Testis (tissue), 3 donors: ENCODE data around the gene PCNX1. TPM values are rescaled to one million over a fixed set of nuclear protein-coding genes. Genes with fewer than 3 reads are reported as not detected.
"Not testable (repeated sequence)": the region's sequence is repeated elsewhere in the genome, so short reads cannot be mapped to it uniquely, and the experiment has no call there.

ENCODE experiments used
- DNase-seq: peaks from one replicate; pipeline ENCODE4 v3.0.0-alpha.2; 2019
- H3K27ac ChIP-seq, 2 donors: fragments of 200-600 bp; sonication (generic); one replicate each; pipeline ENCODE4 v1.5.1; 2019
- H3K27me3 ChIP-seq: fragments of 200-600 bp; sonication (generic); one replicate; pipeline ENCODE4 v1.5.1; 2019
- H3K36me3 ChIP-seq: fragments of 200-600 bp; sonication (generic); one replicate; pipeline ENCODE4 v1.5.1; 2017; ENCODE audit warnings: low read depth; ENCODE audit errors: missing control alignments
- H3K4me1 ChIP-seq: fragments of 200-600 bp; sonication (generic); one replicate; pipeline ENCODE4 v1.5.1; 2019
- H3K4me3 ChIP-seq, 2 donors: fragments of 200-600 bp; sonication (generic); one replicate each; pipeline ENCODE4 v1.5.1; 2017 to 2019
- H3K9me3 ChIP-seq: fragments of 200-600 bp; sonication (generic); one replicate; pipeline ENCODE4 v1.5.1; 2017
- CTCF ChIP-seq, 3 experiments: fragments of 450-650 bp in 2 of 3; fragments of 200-600 bp in 1 of 3; sonication (generic) in 1 of 3; IDR thresholded peaks; one replicate each; pipeline ENCODE4 v1.5.1; 2016 to 2019; ENCODE audit warnings: antibody characterized with exemption in 3 of 3, mild to moderate bottlenecking in 2 of 3, moderate library complexity in 1 of 3
- POLR2A ChIP-seq: fragments of 450-650 bp; IDR thresholded peaks from one replicate; pipeline ENCODE4 v1.6.1; 2017; ENCODE audit warnings: antibody characterized with exemption, mild to moderate bottlenecking, moderate library complexity
- WGBS, 2 donors: methylation state at CpG; one replicate each; pipeline ENCODE4 v1.1.5; 2018; 5-methylcytosine and 5-hydroxymethylcytosine counted together
- intact Hi-C: fragments of 100-400 bp; cut with DNase I; formaldehyde crosslinking; loops from one replicate; pipeline ENCODE4 v1.15.1; 2023; ENCODE audit warnings: low total_unique reads
- polyA plus RNA-seq: library from polyadenylated mRNA; stranded (reverse); fragments of 350-450 nt; fragmentation: Illumina TruSeq; extraction: RNeasy Lipid Tissue Mini Kit (QIAGEN cat#74804); gene quantifications from one replicate; pipeline ENCODE4 v1.2.3, GENCODE V29; 2014; ENCODE audit warnings: low read depth, low replicate concordance; ENCODE audit not compliant: insufficient read depth
- total RNA-seq, 2 donors: library from RNA; depleted of rRNA; stranded (reverse); fragments of >200 nt; gene quantifications; one replicate each; pipeline ENCODE4 v1.2.3, GENCODE V29; 2016

Gene PCNX1
- total and polyA plus RNA-seq, 3 donors from 2014 or later = 70.9 to 123 (median 105) TPM

DNA sequence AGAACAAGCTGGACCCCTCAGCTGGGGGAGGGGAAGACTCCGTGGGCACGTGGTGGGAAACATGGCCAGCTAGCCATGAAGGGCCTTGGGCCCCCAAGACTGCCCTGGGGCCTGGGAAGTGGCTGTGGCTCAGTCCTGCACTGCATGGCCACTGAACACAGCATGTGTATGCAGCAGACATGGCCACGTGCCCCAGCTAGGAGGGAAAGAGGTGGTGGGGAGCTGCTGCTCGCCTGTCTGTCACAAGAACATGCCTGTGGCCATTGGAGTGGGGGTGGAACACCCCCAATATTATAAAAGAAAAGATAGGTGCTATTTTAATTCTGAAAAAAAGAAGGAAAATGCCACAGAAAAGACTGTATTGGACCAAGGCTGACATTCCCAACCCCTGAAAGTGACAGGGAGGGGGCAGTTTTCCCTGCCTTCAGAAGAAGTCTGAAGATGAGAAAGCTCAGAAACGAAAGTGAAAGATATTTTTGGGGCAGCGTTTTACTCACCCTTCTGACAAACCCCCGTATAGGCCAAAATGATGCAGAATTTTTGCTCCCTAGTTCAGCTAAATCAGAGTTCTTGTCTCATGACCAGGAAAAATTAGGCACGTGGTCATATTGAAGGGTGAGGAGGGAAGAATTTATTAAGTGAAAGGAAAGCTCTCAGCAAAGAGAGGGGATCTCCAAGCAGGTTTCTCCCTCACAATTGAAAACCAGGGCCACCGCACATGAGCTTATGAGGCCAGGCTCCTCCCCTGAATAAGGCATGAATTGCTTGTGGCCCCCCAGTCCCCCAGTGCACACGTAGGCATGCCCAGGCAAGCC is 35.2 kb upstream of the PCNX1 start:
- intact Hi-C loops = no loop called here
- no peaks in the 10 kb centered on the region for H3K4me1 ChIP-seq

GRCh38 chr14:70872678-70873020 is 34.6 kb upstream of the PCNX1 start:
- no peak overlapping the region for H3K4me3 ChIP-seq
- no peaks in the 10 kb centered on the region for H3K27me3 ChIP-seq
- no peaks in the 10 kb centered on the region for H3K36me3 ChIP-seq
- no peaks in the 10 kb centered on the region for H3K4me1 ChIP-seq
- no peaks in the 10 kb centered on the region for H3K9me3 ChIP-seq
- no peak overlapping the region for H3K27ac ChIP-seq
- DNase-seq = no peak
- WGBS, 2 donors = 35 to 77% methylated on average over 1 of the region's 1 CpG
- intact Hi-C loops = no loop called here
- TF ChIP-seq POLR2A (no peak), CTCF (IDR thresholded peaks at IDR 0.05) (no peak)

More for the DNA sequence above, 35.2 kb upstream of the PCNX1 start:
- WGBS, 2 donors = 84 to 86% methylated on average over 10 of the region's 10 CpGs
- Histone ChIP-seq H3K27ac (no peak overlapping the region), H3K4me3 (no peak overlapping the region), H3K36me3 (no peaks in the 10 kb centered on the region), H3K9me3 (no peaks in the 10 kb centered on the region), H3K27me3 (no peaks in the 10 kb centered on the region)
- no peak for DNase-seq
- TF ChIP-seq POLR2A = no peak
- no peak for TF ChIP-seq CTCF (IDR thresholded peaks at IDR 0.05)

GRCh38 chr14:70873627-70874026 is 33.6 kb upstream of the PCNX1 start:
- Histone ChIP-seq H3K36me3 (no peaks in the 10 kb centered on the region), H3K4me1 (no peaks in the 10 kb centered on the region), H3K27ac (no peak overlapping the region), H3K4me3 (no peak overlapping the region), H3K27me3 (no peaks in the 10 kb centered on the region), H3K9me3 (no peaks in the 10 kb centered on the region)
- 69 to 78% methylated on average over 4 of the region's 4 CpGs for WGBS, 2 donors
- intact Hi-C loops = no loop called here
- no peak for DNase-seq
- TF ChIP-seq POLR2A (no peak), CTCF (IDR thresholded peaks at IDR 0.05) (no peak)

GRCh38 chr14:70875811-70876460 is 31.3 kb upstream of the PCNX1 start:
- H3K9me3 ChIP-seq, H3K27ac ChIP-seq, H3K4me3 ChIP-seq, H3K4me1 ChIP-seq, H3K27me3 ChIP-seq, DNase-seq, intact Hi-C loops, H3K36me3 ChIP-seq: not testable (repeated sequence)
- WGBS, 2 donors = 80 to 90% methylated on average over 6 of the region's 6 CpGs

GRCh38 chr14:70879448-70879847 is 27.8 kb upstream of the PCNX1 start:
- Histone ChIP-seq H3K4me1 (no peaks in the 10 kb centered on the region), H3K4me3 (no peak overlapping the region), H3K27ac (no peak overlapping the region), H3K36me3 (no peaks in the 10 kb centered on the region), H3K9me3 (no peaks in the 10 kb centered on the region), H3K27me3 (no peaks in the 10 kb centered on the region)
- TF ChIP-seq CTCF (IDR thresholded peaks at IDR 0.05) = no peak
- TF ChIP-seq POLR2A = no peak
- intact Hi-C loops = no loop called here
- no peak for DNase-seq
- 43 to 64% methylated on average over 1 of the region's 1 CpG for WGBS, 2 donors

DNA sequence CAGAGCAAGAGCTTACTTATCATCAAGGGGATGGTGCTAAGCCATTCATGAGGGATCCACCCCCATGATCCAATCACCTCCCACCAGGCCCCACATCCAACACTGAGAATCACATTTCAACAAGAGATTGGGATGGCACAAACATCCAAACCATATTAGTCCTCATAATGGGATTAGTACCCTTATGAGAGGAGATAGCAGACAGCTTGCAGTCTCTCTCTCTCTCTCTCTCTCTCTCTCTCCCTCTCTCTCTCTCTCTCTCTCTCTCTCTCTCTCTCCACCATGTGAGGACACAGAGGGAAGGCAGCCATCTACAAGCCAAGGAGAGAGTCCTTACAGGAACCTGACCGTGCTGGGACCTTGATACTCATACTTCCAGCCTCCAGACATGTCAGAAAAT is 26.4 kb upstream of the PCNX1 start:
- H3K9me3 ChIP-seq, H3K4me1 ChIP-seq, H3K4me3 ChIP-seq, H3K27ac ChIP-seq, H3K27me3 ChIP-seq, DNase-seq, H3K36me3 ChIP-seq, intact Hi-C loops: not testable (repeated sequence)
- 84 to 86% methylated on average over 1 of the region's 1 CpG for WGBS, 2 donors
